GM21381 (cell line): ENCODE measurements around the gene AP2S1.
"Not testable (repeated sequence)": the region's sequence is repeated elsewhere in the genome, so short reads cannot be mapped to it uniquely, and the experiment has no call there.

ENCODE experiments used
- ATAC-seq: cut with Tn5 transposase; IDR thresholded peaks from one replicate; pipeline ENCODE4 v1.9.1; 2021; ENCODE audit warnings: mild to moderate bottlenecking, moderate library complexity; ENCODE audit not compliant: unreplicated experiment

AP2S1 gene

GRCh38 chr19:46844067-46844489, 6.6 kb downstream of the AP2S1 start:
- no peak for ATAC-seq

GRCh38 chr19:46842791-46843190, 7.9 kb downstream of the AP2S1 start:
- ATAC-seq, result no peak

- ATAC-seq, result no peak
Measured at GRCh38 chr19:46841458-46842083, 9.1 kb downstream of the AP2S1 start.

GRCh38 chr19:46840498-46840942, 10.1 kb downstream of the AP2S1 start:
- ATAC-seq, result no peak

DNA sequence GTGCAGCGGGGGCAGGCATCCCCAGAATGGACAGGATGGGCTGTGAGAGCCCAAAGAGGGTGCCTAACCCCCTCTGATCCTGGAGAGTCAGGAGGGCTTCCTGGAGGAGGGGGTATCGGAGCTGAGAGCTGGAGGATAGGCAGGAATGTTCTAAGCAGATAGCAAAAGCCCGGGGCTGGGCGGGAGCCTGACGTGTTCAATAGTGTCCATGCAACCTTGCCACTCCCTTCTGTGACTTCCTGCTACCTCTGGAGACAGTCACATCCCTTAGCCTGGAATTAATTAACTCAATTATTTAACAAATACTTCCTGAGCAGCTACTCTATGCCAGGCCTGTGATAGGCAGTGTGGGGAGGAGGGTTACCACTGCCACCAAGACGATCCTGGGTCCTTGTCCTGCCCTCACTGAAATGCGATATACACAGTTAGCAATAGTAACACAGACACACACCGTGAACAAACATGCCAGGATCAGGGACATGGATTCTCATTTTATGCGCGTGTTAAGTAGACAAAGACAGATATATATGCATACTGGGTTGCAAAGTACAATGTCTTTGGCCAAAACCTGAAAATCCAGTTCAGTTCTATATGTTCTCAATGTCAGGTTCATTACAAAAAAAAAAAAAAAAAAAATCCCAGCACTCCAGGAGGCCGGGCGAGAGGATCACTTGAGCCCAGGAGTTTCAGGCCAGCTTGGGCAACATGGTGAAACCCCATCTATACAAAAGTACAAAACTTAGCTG, 10.7 kb downstream of the AP2S1 start:
- no peak for ATAC-seq

- ATAC-seq, result no peak
Measured at GRCh38 chr19:46838160-46838559, 12.5 kb downstream of the AP2S1 start.

DNA sequence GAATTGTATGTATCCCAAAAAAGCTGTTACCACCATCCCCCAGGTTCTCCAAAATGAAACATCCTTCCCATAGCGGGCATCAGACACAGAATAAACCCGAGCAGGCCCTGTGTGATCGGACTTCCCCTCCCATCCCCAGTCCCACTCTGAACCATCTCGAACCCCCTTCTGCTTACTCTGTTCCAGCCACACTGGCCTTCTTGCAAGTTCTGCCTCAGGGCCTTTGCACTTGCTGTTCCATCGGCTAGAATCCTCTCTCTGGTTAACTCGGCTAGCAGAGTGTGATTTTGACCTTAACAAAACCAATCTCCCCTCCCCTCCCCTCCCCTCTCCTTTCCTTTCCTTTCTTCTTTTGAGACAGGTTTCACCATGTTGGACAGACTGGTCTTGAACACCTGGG, 15.7 kb downstream of the AP2S1 start:
- no peak for ATAC-seq

DNA sequence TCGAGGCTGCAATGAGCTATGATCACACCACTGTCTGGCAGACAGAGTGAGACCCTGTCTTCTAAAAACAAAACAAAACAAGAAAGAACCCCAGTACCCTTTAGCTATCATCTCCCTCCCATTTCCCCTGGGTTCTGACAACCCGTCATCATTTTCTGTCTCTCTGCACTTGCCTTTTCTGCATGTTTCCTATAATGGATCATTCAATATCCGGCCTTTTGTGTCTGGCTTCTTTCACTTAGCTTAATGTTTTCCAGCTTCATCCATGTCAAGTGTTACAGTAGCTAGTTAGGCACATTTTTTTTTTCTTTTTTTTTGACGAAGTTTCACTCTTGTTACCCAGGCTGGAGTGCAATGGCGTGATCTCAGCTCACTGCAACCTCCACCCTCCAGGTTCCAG, 16.5 kb downstream of the AP2S1 start:
- ATAC-seq, result no peak

DNA sequence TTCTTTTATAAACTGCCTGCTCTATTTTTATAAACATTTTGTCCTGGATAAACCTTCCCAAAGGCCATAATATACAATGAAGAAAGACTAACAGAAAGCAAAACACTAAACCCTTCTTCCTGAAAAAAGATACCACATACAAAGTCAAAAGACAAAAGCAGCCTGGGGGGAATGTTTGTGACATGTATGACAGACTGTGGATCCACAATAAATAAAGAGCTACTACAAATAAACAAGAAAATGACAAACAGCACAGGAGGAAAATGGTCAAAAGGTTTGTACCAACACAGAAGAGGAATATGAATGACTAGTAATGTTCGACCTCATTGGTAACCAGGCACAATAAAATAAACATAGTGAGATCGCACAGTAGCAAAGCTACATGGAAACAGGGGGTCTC, 19.8 kb downstream of the AP2S1 start:
- ATAC-seq, result no peak

DNA sequence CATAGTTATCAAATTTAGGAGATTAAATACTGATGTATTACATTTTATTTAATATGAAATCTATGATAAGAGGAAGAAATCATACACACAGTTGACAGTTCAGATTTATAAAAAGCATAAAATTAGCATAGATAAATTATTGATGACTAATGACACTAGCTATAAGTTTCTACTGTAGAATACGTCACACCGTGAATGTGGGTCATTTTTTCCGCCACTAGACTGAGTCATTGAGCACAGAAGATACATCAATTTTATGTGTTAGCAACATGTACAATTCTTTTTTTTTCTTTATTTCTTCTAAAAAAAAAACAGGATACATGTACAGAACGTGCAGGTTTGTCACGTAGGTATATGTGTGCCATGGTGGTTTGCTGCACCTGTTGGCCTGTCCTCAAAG, 22.2 kb downstream of the AP2S1 start:
- ATAC-seq, result no peak

DNA sequence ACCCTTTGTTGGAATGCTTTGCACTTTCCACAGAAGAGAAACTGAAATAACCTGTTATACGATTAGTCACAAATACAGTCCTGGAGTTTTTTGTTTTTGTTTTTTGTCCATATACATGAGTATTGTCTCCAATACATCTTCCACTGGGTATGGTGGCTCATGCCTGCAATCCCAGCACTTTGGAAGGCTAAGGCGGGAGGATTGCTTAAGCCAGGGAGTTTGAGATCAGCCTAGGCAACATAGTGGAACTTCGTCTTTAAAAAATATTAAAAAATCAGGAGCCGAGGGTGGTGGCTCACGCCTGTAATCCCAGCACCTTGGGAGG, 25.0 kb downstream of the AP2S1 start:
- no peak for ATAC-seq

DNA sequence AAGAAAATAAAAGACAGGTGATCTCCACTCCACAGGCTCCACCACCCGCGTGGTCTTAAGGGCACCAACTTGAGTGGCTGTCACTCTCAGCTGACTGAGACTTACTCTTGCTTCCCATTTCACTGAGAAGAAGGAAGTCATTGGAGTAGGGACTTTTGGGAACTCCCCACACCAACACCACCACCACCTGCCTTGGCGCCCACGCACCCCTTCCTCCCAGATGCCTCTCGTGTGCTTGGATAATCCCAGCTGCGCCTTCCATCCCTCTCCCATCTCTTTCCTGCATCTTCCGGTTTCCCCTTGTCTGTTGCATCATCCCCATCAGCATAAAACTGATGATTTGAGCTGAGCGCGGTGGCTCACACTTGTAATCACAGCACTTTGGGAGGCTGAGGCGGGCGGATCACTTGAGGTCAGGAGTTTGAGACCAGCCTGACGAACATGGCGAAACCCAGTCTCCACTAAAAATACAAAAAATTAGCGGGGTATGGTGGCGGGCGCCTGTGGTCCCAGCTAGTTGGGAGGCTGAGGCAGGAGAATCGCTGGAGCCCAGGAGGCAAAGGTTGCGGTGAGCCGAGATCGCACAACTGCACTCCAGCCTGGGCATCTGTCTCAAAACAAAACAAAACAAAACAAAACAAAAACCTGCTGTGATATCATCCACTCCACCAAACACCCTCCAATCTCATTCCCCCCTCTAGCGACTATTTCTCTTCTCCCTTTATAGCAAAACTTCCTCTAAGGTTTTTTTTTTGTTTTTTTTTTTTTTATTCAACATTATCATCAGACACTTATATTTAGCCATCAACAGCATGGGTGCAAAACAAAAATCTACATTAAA, 25.5 kb downstream of the AP2S1 start:
- ATAC-seq, result no peak

DNA sequence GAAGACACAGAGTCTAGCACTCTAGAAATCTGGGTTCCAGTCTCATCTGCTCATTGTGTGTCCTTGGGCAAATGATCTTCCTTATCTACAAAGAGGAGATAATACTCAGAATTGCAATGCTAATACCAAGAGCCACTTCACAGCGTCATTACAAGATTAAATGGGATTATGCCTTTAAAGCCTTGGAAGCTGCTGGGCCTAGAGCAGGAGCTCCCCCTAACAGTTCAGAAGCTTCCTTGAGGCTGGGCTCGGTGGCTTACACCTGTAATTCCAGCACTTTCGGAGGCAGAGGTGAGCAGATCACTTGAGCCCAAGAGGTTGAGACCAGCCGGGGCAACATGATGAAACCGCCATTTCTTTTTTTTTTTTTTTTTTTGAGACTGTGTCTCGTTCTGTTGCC, 27.6 kb downstream of the AP2S1 start:
- no peak for ATAC-seq

DNA sequence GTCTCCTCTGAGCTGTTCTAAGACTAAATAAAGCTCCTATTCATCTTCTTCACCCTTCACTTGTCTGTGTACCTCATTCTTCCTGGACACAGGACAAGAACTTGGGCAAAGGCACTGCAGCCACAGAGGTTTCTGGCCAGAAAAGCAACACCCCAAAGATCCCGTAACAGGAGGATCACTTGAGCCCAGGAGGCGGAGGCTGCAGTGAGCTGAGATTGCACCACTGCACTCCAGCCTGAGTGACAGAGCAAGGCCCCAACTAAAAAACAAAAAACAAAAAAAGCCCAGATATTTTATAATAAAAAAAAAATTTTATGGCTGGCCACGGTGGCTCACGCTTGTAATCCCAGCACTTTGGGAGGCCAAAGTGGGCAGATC, 28.2 kb downstream of the AP2S1 start:
- not testable (repeated sequence) for ATAC-seq

DNA sequence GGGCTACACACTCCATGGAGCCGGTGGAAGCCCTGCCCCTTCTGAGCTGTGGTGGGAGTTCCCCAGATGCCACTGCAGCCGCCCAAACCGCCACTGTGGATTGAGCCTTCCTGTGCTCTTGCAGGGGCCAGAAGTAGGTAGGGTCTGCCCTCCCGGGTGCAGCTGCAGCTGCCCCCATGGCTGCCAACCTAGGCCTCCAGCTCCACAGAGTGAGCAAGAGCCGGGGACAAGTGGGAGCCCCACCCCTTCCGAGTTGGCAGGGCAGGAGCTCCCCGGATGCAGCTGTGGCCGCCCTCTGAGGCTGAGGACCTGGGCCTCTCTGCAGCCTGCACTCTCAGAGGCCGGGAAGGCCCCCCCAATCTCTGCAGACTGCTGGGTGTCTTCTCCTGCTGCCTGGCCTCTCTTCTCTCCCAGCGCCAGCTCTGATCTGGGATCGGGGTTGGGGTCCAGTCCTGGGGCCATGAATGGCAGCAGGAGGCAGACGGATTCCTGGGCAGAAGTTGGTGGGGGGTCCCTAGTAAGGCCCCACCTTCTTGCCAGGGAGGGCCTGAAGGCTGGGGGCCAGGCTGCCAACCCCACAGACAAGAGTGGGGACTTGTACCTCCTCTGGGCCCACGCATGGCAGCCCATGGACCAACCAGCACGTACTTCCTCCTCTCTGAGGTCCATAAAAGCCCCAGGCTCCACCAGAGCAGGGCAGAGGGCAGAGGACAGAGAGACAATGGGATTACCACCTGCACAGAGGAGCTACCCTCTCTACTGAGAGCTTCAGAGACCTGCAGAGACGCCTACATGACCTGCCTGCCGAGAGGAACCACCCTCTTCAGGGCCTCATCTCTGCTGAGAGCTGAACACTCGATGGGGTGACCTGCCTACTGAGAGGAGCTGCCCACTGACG, 28.9 kb downstream of the AP2S1 start:
- no peak for ATAC-seq

- ATAC-seq, result no peak
Measured at GRCh38 chr19:46818812-46819211, 31.8 kb downstream of the AP2S1 start.

DNA sequence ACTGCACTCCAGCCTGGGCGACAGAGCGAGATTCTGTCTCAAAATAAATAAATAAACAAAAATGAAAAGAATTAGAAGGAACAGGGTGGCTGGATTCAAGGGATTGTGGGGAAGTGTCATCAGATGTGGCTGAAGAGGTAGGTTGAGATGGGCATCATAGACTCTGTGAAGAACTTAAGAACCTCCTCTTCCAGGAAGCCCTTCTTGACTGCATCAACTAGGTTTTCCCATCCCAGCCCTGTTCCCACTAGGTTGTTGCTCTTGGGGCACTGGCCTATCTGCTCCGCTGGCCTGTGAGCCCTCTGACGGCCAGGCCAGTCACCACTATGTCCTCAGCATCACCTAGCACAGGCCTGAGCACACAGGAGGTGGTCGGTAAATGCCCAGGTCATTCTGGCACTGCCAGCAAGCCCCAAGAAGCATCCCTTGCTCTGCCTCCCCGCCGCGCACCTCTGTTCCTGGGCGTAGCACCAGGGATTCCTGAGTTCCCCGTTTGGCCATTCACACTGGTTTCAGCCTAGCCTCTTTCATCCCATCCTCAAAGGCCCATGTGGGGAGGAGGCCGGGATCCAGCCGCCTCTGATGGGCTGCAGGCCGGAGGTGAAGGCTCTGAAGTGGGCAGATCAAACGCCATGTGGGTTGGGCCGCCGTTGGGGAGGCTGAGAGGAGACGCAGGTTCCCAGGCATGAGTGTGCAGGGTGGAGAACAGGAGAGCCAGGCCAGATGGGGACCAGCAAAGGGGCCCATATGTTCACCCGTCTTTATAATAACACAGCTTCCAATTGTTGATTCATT, 34.6 kb downstream of the AP2S1 start:
- ATAC-seq, result no peak

- no peak for ATAC-seq
Measured at GRCh38 chr19:46813839-46814358, 36.7 kb downstream of the AP2S1 start.

- ATAC-seq, result no peak
Measured at GRCh38 chr19:46812977-46813838, 37.4 kb downstream of the AP2S1 start.
